NCI-H1694 treated with DMSO at 0.1 percent for 48 hours (cell line): ENCODE measurements around the gene MVB12B.
A peak's percentile ranks its signal among the peaks of the same experiment; 100 is the strongest.

Source experiments
- DNase-seq: peaks from one replicate; lab custom pipeline; 2025; lab: John Stamatoyannopoulos, UW

Gene MVB12B

GRCh38 chr9:126363250-126363649, 36.6 kb downstream of the MVB12B start:
- no peak for DNase-seq

GRCh38 chr9:126363847-126364671, 37.4 kb downstream of the MVB12B start:
- no peak for DNase-seq

GRCh38 chr9:126365780-126366179, 39.2 kb downstream of the MVB12B start:
- DNase-seq: no peak

GRCh38 chr9:126366366-126367011, 39.9 kb downstream of the MVB12B start:
- DNase-seq: no peak

- no peak for DNase-seq
Measured at GRCh38 chr9:126367139-126367538, 40.5 kb downstream of the MVB12B start.

GRCh38 chr9:126367616-126368015, 41.0 kb downstream of the MVB12B start:
- DNase-seq: no peak

- DNase-seq: no peak
Measured at GRCh38 chr9:126368020-126368419, 41.4 kb downstream of the MVB12B start.

- DNase-seq: no peak
Measured at GRCh38 chr9:126371007-126371870, 44.6 kb downstream of the MVB12B start.

- DNase-seq: no peak
Measured at GRCh38 chr9:126372716-126373115, 46.1 kb downstream of the MVB12B start.

GRCh38 chr9:126373241-126373640, 46.6 kb downstream of the MVB12B start:
- no peak for DNase-seq

GRCh38 chr9:126374366-126374781, 47.7 kb downstream of the MVB12B start:
- DNase-seq: no peak

- no peak for DNase-seq
Measured at GRCh38 chr9:126375386-126375785, 48.8 kb downstream of the MVB12B start.

GRCh38 chr9:126376311-126377175, 49.9 kb downstream of the MVB12B start:
- no peak for DNase-seq

GRCh38 chr9:126377176-126377509, 50.5 kb downstream of the MVB12B start:
- DNase-seq: no peak

GRCh38 chr9:126377536-126377935, 50.9 kb downstream of the MVB12B start:
- DNase-seq: peak; percentile 9

GRCh38 chr9:126378761-126379160, 52.1 kb downstream of the MVB12B start:
- DNase-seq: no peak

- DNase-seq: no peak
Measured at GRCh38 chr9:126379661-126380360, 53.2 kb downstream of the MVB12B start.

- DNase-seq: no peak
Measured at GRCh38 chr9:126380447-126380846, 53.8 kb downstream of the MVB12B start.

- no peak for DNase-seq
Measured at GRCh38 chr9:126381195-126381594, 54.6 kb downstream of the MVB12B start.

- no peak for DNase-seq
Measured at GRCh38 chr9:126383406-126384046, 56.9 kb downstream of the MVB12B start.

- no peak for DNase-seq
Measured at GRCh38 chr9:126384926-126385325, 58.3 kb downstream of the MVB12B start.
